Measurements from ENCODE around the gene NCR2. TPM values are rescaled to one million over a fixed set of nuclear protein-coding genes. Genes with fewer than 3 reads are reported as not detected.

The NCR2 gene
- total RNA-seq, 1 experiment from 2014 or later, result not detected

GRCh38 chr6:41343641-41344187, 8.3 kb downstream of the NCR2 start:
- ATAC-seq (no peak), DNase-seq (ENCODE audit: low read depth, low spot score) (no peak)
- intact Hi-C loops (cut with micrococcal nuclease), result no loop called here
- Histone ChIP-seq H3K27me3 (ENCODE audit: insufficient read depth, low read length) (0 out of 2 replicates have a peak, but pooled peaks cover 3% of the 10 kb centered on the region), H3K4me3 (replicated peaks in 1 of 2; ENCODE audit: low read depth in 1 of 2, low read length in 2 of 2) (no peak overlapping the region), H4K20me1 (ENCODE audit: insufficient read depth) (no peaks in the 10 kb centered on the region), H3K36me3 (ENCODE audit: control insufficient read depth in 1 of 2, insufficient read depth in 2 of 2, low read length in 2 of 2) (no peaks in the 10 kb centered on the region), H3K79me2 (ENCODE audit: insufficient read depth, low read length) (no peaks in the 10 kb centered on the region), H3K9me2 (ENCODE audit: insufficient read depth) (no peaks in the 10 kb centered on the region), H2AFZ (ENCODE audit: low read depth, low read length, poor library complexity, severe bottlenecking) (no peak overlapping the region), H3K4me1 (ENCODE audit: control insufficient read depth in 1 of 2, insufficient read depth in 2 of 2, low read length in 2 of 2) (no peaks in the 10 kb centered on the region), H3K9ac (ENCODE audit: low read length) (no peak overlapping the region), H3K9me3 (ENCODE audit: control insufficient read depth in 1 of 2, insufficient read depth in 1 of 2, low read depth in 1 of 2, low read length in 2 of 2) (no peaks in the 10 kb centered on the region), H3K4me2 (ENCODE audit: low read length) (no peak overlapping the region), H3K27ac (ENCODE audit: low read depth, low read length) (no peak overlapping the region)
- no peak for TF ChIP-seq EZH2 (IDR thresholded peaks at IDR 0.05)
- TF ChIP-seq RAD21 (IDR thresholded peaks at IDR 0.05; ENCODE audit: low read depth), result no peak
- TF ChIP-seq SRF (IDR thresholded peaks at IDR 0.05; ENCODE audit: low read depth), result no peak
- no peak for TF ChIP-seq EZH2phosphoT487 (IDR thresholded peaks at IDR 0.05; ENCODE audit: borderline replicate concordance)
- TF ChIP-seq ELF1 (IDR thresholded peaks at IDR 0.05; ENCODE audit: borderline replicate concordance, low read depth), result no peak
- no peak for TF ChIP-seq POLR2AphosphoS5 (IDR thresholded peaks at IDR 0.05; ENCODE audit: low read depth, low read length)
- TF ChIP-seq SP1 (IDR thresholded peaks at IDR 0.05; ENCODE audit: low read depth), result no peak
- TF ChIP-seq ZBTB33 (IDR thresholded peaks at IDR 0.05; ENCODE audit: extremely low read depth, insufficient replicate concordance, low read length), result no peak
- TF ChIP-seq EGR1 (IDR thresholded peaks at IDR 0.05; ENCODE audit: low read depth), result no peak
- no peak for TF ChIP-seq TCF7L2 (IDR thresholded peaks at IDR 0.05; ENCODE audit: borderline replicate concordance, extremely low read depth, insufficient read depth, insufficient read length)
- no peak for TF ChIP-seq ZNF274 (IDR thresholded peaks at IDR 0.05; ENCODE audit: low read depth, low read length)
- TF ChIP-seq ATF3 (IDR thresholded peaks at IDR 0.05), result no peak
- no peak for TF ChIP-seq ZFX (IDR thresholded peaks at IDR 0.05)
- TF ChIP-seq JUND (IDR thresholded peaks at IDR 0.05), result no peak
- CTCF ChIA-PET, result no interaction called here
- BruUV-seq (replicated peaks), result no TSS peak
- POLR2A ChIA-PET, result no interaction called here
- RAD21 ChIA-PET (ENCODE audit: low non-redundant PET in 1 of 2, low total read pairs in 2 of 2, uncharacterized antibody in 2 of 2, unreplicated experiment in 2 of 2), result no interaction called here
